ENCODE measurements around the gene MECP2.

- TF ChIP-seq EZH2 (IDR thresholded peaks at IDR 0.05) (no peak), POLR2AphosphoS5 (IDR thresholded peaks at IDR 0.05; ENCODE audit: borderline replicate concordance, low read depth, low read length) (no peak)
Observed at GRCh38 chrX:153988493-153988892, 109.0 kb downstream of the MECP2 start.

Data from SK-N-MC (cell line).